GM12864 (cell line): Measurements from ENCODE around the gene RBMS1.

ENCODE experiments used
- DNase-seq: peaks from one replicate; pipeline ENCODE4 v3.0.0-alpha.2; 2011; ENCODE audit warnings: low read depth
- H3K4me3 ChIP-seq: 2 replicates; pipeline ENCODE4 v1.5.1; 2011; ENCODE audit warnings: mild to moderate bottlenecking, low read depth, low read length, control low read depth
- TF ChIP-seq, protein P1 (sequence below): IDR thresholded peaks from 2 replicates; pipeline ENCODE4 v1.5.1; 2011; ENCODE audit warnings: low read depth, mild to moderate bottlenecking, moderate library complexity, low read length, control low read depth, inconsistent platforms; ENCODE audit errors: missing control alignments

Gene RBMS1

DNA sequence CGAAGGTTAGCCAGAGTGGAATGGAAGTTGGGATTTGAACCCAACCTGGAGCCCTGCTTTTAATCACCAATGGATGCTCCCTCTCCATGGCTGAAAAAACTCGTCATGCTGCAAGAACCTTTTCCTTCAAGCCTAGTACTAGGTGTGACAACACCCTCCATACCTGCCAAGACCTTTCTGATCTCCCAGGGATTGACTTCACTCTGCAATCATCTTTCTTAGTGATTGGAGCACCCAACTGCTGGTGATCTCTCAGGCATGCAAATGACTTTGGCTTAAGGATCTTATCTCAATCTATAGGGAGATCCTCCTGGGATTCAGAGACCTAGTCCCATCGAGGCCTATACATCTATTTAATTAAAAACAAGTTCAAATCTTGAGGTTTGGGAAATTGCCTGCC lies 270.0 kb downstream of the RBMS1 start:
- no peak for DNase-seq
- TF ChIP-seq, protein P1, sequence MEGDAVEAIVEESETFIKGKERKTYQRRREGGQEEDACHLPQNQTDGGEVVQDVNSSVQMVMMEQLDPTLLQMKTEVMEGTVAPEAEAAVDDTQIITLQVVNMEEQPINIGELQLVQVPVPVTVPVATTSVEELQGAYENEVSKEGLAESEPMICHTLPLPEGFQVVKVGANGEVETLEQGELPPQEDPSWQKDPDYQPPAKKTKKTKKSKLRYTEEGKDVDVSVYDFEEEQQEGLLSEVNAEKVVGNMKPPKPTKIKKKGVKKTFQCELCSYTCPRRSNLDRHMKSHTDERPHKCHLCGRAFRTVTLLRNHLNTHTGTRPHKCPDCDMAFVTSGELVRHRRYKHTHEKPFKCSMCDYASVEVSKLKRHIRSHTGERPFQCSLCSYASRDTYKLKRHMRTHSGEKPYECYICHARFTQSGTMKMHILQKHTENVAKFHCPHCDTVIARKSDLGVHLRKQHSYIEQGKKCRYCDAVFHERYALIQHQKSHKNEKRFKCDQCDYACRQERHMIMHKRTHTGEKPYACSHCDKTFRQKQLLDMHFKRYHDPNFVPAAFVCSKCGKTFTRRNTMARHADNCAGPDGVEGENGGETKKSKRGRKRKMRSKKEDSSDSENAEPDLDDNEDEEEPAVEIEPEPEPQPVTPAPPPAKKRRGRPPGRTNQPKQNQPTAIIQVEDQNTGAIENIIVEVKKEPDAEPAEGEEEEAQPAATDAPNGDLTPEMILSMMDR: no peak
- no peak overlapping the region for H3K4me3 ChIP-seq

DNA sequence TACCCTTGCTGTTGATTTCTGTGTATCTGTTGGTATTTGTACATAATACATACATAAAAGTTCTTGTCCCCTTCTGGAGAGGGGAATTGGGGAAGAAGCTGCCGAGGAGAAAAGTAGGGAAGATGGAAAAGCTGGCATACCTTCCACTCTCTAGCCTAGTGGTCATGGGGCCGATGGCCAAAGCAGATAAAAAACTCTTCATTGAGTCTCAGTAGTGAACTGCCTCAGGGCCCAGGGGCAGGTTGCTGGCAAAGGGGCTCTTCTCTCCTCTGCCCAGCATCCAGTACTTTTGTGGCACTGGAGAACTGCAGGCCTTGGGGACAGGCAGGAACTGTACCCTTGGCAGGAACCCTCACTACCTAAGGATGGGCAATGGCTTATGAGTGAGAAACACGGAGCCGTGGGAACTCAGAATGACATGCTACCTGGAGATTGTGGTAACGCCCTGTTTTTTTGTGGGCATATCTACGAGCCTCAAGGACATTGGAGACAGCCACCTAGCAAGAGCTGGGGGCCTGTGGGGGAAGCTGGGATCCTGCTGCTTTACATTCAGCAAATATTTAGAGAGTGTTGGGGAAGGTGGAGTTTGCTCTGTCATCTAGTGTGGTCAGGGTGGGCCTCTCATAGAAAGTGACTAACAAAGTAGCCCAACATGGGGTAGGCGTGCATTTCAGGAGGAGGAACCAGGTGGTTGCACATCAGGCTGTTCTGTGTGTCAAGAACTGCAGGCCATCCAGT lies 270.9 kb downstream of the RBMS1 start:
- H3K4me3 ChIP-seq: no peak overlapping the region
- TF ChIP-seq, protein P1: no peak
- no peak for DNase-seq
